ENCODE data around the gene MOCS2. TPM values are rescaled to one million over a fixed set of nuclear protein-coding genes. Genes with fewer than 3 reads are reported as not detected.

Gene MOCS2
- total RNA-seq, 1 experiment from 2014 or later: 23.6 TPM

DNA sequence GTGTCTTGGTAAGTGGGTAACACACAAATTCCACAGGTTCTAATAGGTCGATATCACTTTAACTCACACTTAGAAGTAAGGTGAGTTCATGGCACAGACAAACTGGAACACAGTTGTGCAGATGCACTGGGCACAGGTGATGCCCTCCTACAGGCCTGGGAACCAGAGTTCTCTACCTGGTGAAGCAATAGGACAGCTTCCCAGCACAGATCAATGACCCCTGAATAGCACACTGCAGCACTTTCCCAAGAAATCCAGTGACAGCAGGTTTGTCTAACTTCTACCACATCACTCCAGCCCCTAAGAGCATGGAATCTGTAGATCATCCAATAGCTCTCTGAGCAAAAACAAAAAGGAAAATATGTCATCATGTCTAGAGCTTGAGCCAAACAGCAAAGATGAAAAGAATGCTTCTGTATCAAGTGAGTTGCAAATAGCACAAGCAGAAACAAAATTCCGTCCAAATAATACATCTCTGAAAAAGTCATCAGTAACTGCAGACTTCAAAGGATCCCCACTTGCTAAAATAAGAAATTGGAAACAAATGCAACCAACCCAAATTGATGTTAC lies 33.5 kb downstream of the MOCS2 start:
- peaks cover 41% of the 10 kb centered on the region for H3K36me3 ChIP-seq (ENCODE audit: low read depth)
- intact Hi-C loops (cut with micrococcal nuclease; ENCODE audit: unreplicated experiment): no loop called here
- no peaks in the 10 kb centered on the region for H3K4me1 ChIP-seq (replicated peaks; ENCODE audit: insufficient read depth)
- no peaks in the 10 kb centered on the region for H3K9me3 ChIP-seq (ENCODE audit: insufficient read depth, low read depth)
- H3K27me3 ChIP-seq (ENCODE audit: insufficient read depth, low read depth): no peaks in the 10 kb centered on the region
- no peaks in the 10 kb centered on the region for H3K79me2 ChIP-seq (ENCODE audit: low read depth)
- no peak overlapping the region for H3K27ac ChIP-seq
- DNase-seq: no peak
- CTCF ChIA-PET: no interaction called here
- peaks cover 9% of the 10 kb centered on the region; the same call in 1 of the 2 replicates for H3F3A ChIP-seq (ENCODE audit: insufficient read depth, low read depth)
- BruUV-seq (replicated peaks): no TSS peak
- no peaks in the 10 kb centered on the region for H3K9me2 ChIP-seq (ENCODE audit: insufficient read depth)
- TF ChIP-seq, protein P1, sequence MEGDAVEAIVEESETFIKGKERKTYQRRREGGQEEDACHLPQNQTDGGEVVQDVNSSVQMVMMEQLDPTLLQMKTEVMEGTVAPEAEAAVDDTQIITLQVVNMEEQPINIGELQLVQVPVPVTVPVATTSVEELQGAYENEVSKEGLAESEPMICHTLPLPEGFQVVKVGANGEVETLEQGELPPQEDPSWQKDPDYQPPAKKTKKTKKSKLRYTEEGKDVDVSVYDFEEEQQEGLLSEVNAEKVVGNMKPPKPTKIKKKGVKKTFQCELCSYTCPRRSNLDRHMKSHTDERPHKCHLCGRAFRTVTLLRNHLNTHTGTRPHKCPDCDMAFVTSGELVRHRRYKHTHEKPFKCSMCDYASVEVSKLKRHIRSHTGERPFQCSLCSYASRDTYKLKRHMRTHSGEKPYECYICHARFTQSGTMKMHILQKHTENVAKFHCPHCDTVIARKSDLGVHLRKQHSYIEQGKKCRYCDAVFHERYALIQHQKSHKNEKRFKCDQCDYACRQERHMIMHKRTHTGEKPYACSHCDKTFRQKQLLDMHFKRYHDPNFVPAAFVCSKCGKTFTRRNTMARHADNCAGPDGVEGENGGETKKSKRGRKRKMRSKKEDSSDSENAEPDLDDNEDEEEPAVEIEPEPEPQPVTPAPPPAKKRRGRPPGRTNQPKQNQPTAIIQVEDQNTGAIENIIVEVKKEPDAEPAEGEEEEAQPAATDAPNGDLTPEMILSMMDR (conservative IDR thresholded peaks at IDR 0.05): no peak
- TF ChIP-seq EZH2 (IDR thresholded peaks at IDR 0.05; ENCODE audit: low read depth): no peak
- no peaks in the 10 kb centered on the region; the same call in 1 of the 2 replicates for H4K20me1 ChIP-seq (ENCODE audit: insufficient read depth)
- POLR2A ChIA-PET (ENCODE audit: unreplicated experiment): no interaction called here
- no peak overlapping the region for H2AFZ ChIP-seq
- H3K4me2 ChIP-seq: no peak overlapping the region
- no peak overlapping the region for H3K4me3 ChIP-seq

DNA sequence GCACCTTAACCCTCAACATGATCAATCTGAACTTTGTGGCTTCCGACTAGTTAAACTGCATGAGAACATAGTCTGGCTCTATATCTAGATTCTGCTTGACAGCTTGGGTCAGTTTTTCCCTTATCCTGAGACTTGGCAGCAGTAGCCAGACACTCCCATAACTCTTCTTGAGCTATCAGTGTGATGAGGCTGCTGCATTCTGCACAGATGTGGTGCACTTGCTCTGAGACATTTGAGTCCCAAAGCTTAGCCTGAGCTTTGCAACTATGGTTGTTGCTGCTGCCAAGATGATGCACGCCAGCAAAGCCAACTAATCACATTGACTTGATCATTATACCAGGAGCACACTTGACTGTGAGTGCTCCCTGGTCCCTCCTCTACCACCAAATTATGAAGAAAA lies 36.2 kb downstream of the MOCS2 start:
- H3K9me2 ChIP-seq (ENCODE audit: insufficient read depth): no peaks in the 10 kb centered on the region
- no peak overlapping the region for H3K4me3 ChIP-seq
- ChIA-PET CTCF (no interaction called here), POLR2A (ENCODE audit: unreplicated experiment) (interaction anchor here (0.5 to 0.6 kb wide), 2 partner anchors 19 to 31 kb away, joined by 7 to 8 read pairs; no protein-coding TSS in a partner anchor)
- no peaks in the 10 kb centered on the region for H3K27me3 ChIP-seq (ENCODE audit: insufficient read depth, low read depth)
- TF ChIP-seq, protein P1 (conservative IDR thresholded peaks at IDR 0.05): no peak
- TF ChIP-seq EZH2 (IDR thresholded peaks at IDR 0.05; ENCODE audit: low read depth): no peak
- no peak overlapping the region for H2AFZ ChIP-seq
- H3K36me3 ChIP-seq (ENCODE audit: low read depth): peaks cover 48% of the 10 kb centered on the region
- no peaks in the 10 kb centered on the region for H3K9me3 ChIP-seq (ENCODE audit: insufficient read depth, low read depth)
- no peaks in the 10 kb centered on the region; the same call in 1 of the 2 replicates for H4K20me1 ChIP-seq (ENCODE audit: insufficient read depth)
- intact Hi-C loops (cut with micrococcal nuclease; ENCODE audit: unreplicated experiment): no loop called here
- no TSS peak for BruUV-seq (replicated peaks)
- no peaks in the 10 kb centered on the region for H3K79me2 ChIP-seq (ENCODE audit: low read depth)
- no peaks in the 10 kb centered on the region for H3K4me1 ChIP-seq (replicated peaks; ENCODE audit: insufficient read depth)
- no peak for DNase-seq
- H3F3A ChIP-seq (ENCODE audit: insufficient read depth, low read depth): peaks cover 8% of the 10 kb centered on the region
- H3K27ac ChIP-seq: no peak overlapping the region
- H3K4me2 ChIP-seq: no peak overlapping the region

DNA sequence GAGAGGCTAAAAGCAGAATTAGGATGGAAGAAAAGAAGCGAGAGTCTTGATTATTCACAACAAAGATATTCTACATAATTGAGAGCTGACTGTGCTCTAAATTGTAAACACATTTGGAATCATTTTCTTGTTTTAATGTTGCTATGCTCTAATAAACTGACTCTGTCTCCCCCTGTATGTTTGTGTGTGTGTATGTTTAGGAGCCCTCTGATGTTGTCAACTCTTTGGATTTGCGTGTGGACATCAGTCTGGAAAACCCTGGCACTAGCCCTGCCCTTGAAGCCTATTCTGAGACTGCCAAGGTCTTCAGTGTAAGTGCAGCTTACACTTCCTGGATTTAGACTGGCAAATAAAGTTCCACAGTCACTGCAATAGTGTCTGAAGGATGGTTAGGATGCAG lies 37.8 kb downstream of the MOCS2 start:
- ChIA-PET CTCF (interaction anchor here (1.2 kb wide), 1 partner anchor 124 kb away, joined by 3 read pairs; no protein-coding TSS in a partner anchor), POLR2A (ENCODE audit: unreplicated experiment) (no interaction called here)
- intact Hi-C loops (cut with micrococcal nuclease; ENCODE audit: unreplicated experiment): no loop called here
- no TSS peak for BruUV-seq (replicated peaks)
- H3K27me3 ChIP-seq (ENCODE audit: insufficient read depth, low read depth): no peaks in the 10 kb centered on the region
- no peaks in the 10 kb centered on the region for H3K4me1 ChIP-seq (replicated peaks; ENCODE audit: insufficient read depth)
- no peaks in the 10 kb centered on the region for H3K9me3 ChIP-seq (ENCODE audit: insufficient read depth, low read depth)
- H2AFZ ChIP-seq: no peak overlapping the region
- no peaks in the 10 kb centered on the region for H3K9me2 ChIP-seq (ENCODE audit: insufficient read depth)
- no peak for DNase-seq
- H3K4me3 ChIP-seq: no peak overlapping the region
- peaks cover 59% of the 10 kb centered on the region for H3K36me3 ChIP-seq (ENCODE audit: low read depth)
- no peak overlapping the region for H3K27ac ChIP-seq
- H3K79me2 ChIP-seq (ENCODE audit: low read depth): no peaks in the 10 kb centered on the region
- no peak overlapping the region for H3K4me2 ChIP-seq
- H4K20me1 ChIP-seq (ENCODE audit: insufficient read depth): no peaks in the 10 kb centered on the region; the same call in 1 of the 2 replicates
- no peak for TF ChIP-seq EZH2 (IDR thresholded peaks at IDR 0.05; ENCODE audit: low read depth)
- TF ChIP-seq, protein P1 (conservative IDR thresholded peaks at IDR 0.05): no peak
- H3F3A ChIP-seq (ENCODE audit: insufficient read depth, low read depth): peaks cover 6% of the 10 kb centered on the region
